Liver (tissue), 9 donors: Measurements from ENCODE around the gene OSTN. TPM values are rescaled to one million over a fixed set of nuclear protein-coding genes. Genes with fewer than 3 reads are reported as not detected.
"Not testable (repeated sequence)": the region's sequence is repeated elsewhere in the genome, so short reads cannot be mapped to it uniquely, and the experiment has no call there.

Experiments
- DNase-seq: peaks from one replicate; pipeline ENCODE4 v3.0.0-alpha.2; 2017; ENCODE audit warnings: low spot score
- H3K27ac ChIP-seq, 2 donors: one replicate each; pipeline ENCODE4 v1.7.0; 2013; ENCODE audit warnings: inconsistent platforms in 2 of 2, low read length in 2 of 2, control low read depth in 1 of 2, low read depth in 1 of 2, mild to moderate bottlenecking in 1 of 2
- H3K27me3 ChIP-seq, 4 donors: one replicate each; pipeline versions ENCODE4 v1.6.1 to v1.7.0; 2013; ENCODE audit warnings: low read length in 3 of 4, inconsistent platforms in 1 of 4, mild to moderate bottlenecking in 1 of 4, moderate library complexity in 1 of 4; ENCODE audit not compliant: control insufficient read depth in 4 of 4, insufficient read depth in 4 of 4
- H3K36me3 ChIP-seq, 4 donors: one replicate each; pipeline versions ENCODE4 v1.6.1 to v1.7.0; 2013; ENCODE audit warnings: low read length in 3 of 4, mild to moderate bottlenecking in 3 of 4, low read depth in 1 of 4, moderate library complexity in 1 of 4; ENCODE audit not compliant: control insufficient read depth in 4 of 4, insufficient read depth in 3 of 4
- H3K4me1 ChIP-seq, 4 donors: one replicate each; pipeline versions ENCODE4 v1.6.1 to v1.7.0; 2013; ENCODE audit warnings: low read length in 3 of 4, mild to moderate bottlenecking in 3 of 4, moderate library complexity in 1 of 4; ENCODE audit not compliant: control insufficient read depth in 4 of 4, insufficient read depth in 4 of 4
- H3K4me3 ChIP-seq, 3 donors: one replicate each; pipeline versions ENCODE4 v1.6.1 to v1.7.0; 2013; ENCODE audit warnings: low read length in 3 of 3, control low read depth in 1 of 3, low read depth in 1 of 3, mild to moderate bottlenecking in 1 of 3
- H3K9ac ChIP-seq, 2 donors: one replicate each; pipeline ENCODE4 v1.7.0; 2013; ENCODE audit warnings: low read length in 2 of 2, mild to moderate bottlenecking in 2 of 2, moderate library complexity in 2 of 2, control low read depth in 1 of 2, low read depth in 1 of 2
- H3K9me3 ChIP-seq, 4 donors: one replicate each; pipeline versions ENCODE4 v1.6.1 to v1.7.0; 2013; ENCODE audit warnings: low read length in 3 of 4; ENCODE audit not compliant: control insufficient read depth in 4 of 4
- EGR1 ChIP-seq, 2 donors: IDR thresholded peaks; 2 replicates each; pipeline ENCODE4 v1.6.1; 2016 to 2018; ENCODE audit warnings: antibody characterized with exemption in 2 of 2, low read depth in 2 of 2
- FOXA1 ChIP-seq: IDR thresholded peaks from 2 replicates; pipeline ENCODE4 v1.6.1; 2016; ENCODE audit warnings: antibody characterized with exemption
- FOXA2 ChIP-seq: IDR thresholded peaks from 2 replicates; pipeline ENCODE4 v1.6.1; 2016; ENCODE audit warnings: antibody characterized with exemption
- GABPA ChIP-seq, 2 donors: IDR thresholded peaks in 1 of 2; conservative IDR thresholded peaks in 1 of 2; 2 replicates each; pipeline ENCODE4 v1.6.1; 2016; ENCODE audit warnings: antibody characterized with exemption in 2 of 2, mild to moderate bottlenecking in 1 of 2, moderate library complexity in 1 of 2
- HNF4A ChIP-seq, 2 donors: conservative IDR thresholded peaks; 2 replicates each; pipeline ENCODE4 v1.6.1; 2016; ENCODE audit warnings: antibody characterized with exemption in 2 of 2, mild to moderate bottlenecking in 2 of 2
- HNF4G ChIP-seq: IDR thresholded peaks from 2 replicates; pipeline ENCODE4 v1.6.1; 2016; ENCODE audit warnings: antibody characterized with exemption
- JUND ChIP-seq, 2 donors: IDR thresholded peaks; 2 replicates each; pipeline ENCODE4 v1.6.1; 2016; ENCODE audit warnings: antibody characterized with exemption in 2 of 2
- NR2F2 ChIP-seq: IDR thresholded peaks from 2 replicates; pipeline ENCODE4 v1.6.1; 2016; ENCODE audit warnings: antibody characterized with exemption
- RAD21 ChIP-seq, 2 donors: IDR thresholded peaks; 2 replicates each; pipeline ENCODE4 v1.6.1; 2016; ENCODE audit warnings: antibody characterized with exemption in 2 of 2, mild to moderate bottlenecking in 2 of 2
- RXRA ChIP-seq, 2 donors: IDR thresholded peaks; 2 replicates each; pipeline ENCODE4 v1.6.1; 2017 to 2018; ENCODE audit warnings: antibody characterized with exemption in 2 of 2, mild to moderate bottlenecking in 1 of 2
- TAF1 ChIP-seq: conservative IDR thresholded peaks from 2 replicates; pipeline ENCODE4 v1.6.1; 2016; ENCODE audit warnings: antibody characterized with exemption, mild to moderate bottlenecking
- YY1 ChIP-seq: IDR thresholded peaks from 2 replicates; pipeline ENCODE4 v1.6.1; 2016; ENCODE audit warnings: antibody characterized with exemption, mild to moderate bottlenecking
- WGBS: extraction: QIAGEN DNeasy Blood & Tissue Kit; methylation state at CpG from one replicate; pipeline ENCODE4 v1.1.7; 2013; 5-methylcytosine and 5-hydroxymethylcytosine counted together
- polyA plus RNA-seq, 2 donors: library from polyadenylated mRNA; stranded (reverse) in 1 of 2; unstranded in 1 of 2; fragments of 200-250 nt in 1 of 2; fragments of >200 nt in 1 of 2; fragmentation: Nextera tagmentation in 1 of 2; extraction: Ambion mirVana in 1 of 2; gene quantifications; one replicate each; pipeline versions ENCODE4 v1.2.1 to v1.2.3, GENCODE V29; 2013 to 2015
- total RNA-seq, 2 donors: library from RNA; depleted of rRNA; stranded (reverse); fragments of >200 nt; gene quantifications; one replicate each; pipeline ENCODE4 v1.2.3, GENCODE V29; 2014
- TF ChIP-seq, protein P1 (sequence below): IDR thresholded peaks from 2 replicates; pipeline ENCODE4 v1.6.1; 2016; ENCODE audit warnings: antibody characterized with exemption
- TF ChIP-seq, protein P2 (sequence below): fragments of 150-350 bp; IDR thresholded peaks from 2 replicates; pipeline ENCODE4 v1.5.1; 2017; ENCODE audit warnings: improper control_type of control experiment, low read depth, low read length; ENCODE audit not compliant: missing input control
- TF ChIP-seq, protein P3 (sequence below): IDR thresholded peaks from 2 replicates; pipeline ENCODE4 v1.6.1; 2016; ENCODE audit warnings: antibody characterized with exemption
- donor health status: healthy.
- donor health status: healthy.
- donor health status: healthy.
- donor health status: healthy.
- donor health status: healthy.

The OSTN gene
- total and polyA plus RNA-seq, 4 donors = not detected

GRCh38 chr3:191240486-191240885 is 41.4 kb downstream of the OSTN start:
- Histone ChIP-seq H3K9ac (no peak overlapping the region), H3K4me3 (no peak overlapping the region), H3K4me1 (no peaks in the 10 kb centered on the region), H3K9me3 (no peaks in the 10 kb centered on the region), H3K27ac (no peak overlapping the region), H3K27me3 (no peaks in the 10 kb centered on the region), H3K36me3 (no peaks in the 10 kb centered on the region)
- 87% methylated on average over 5 of the region's 5 CpGs for WGBS
- no peak for TF ChIP-seq HNF4G
- no peak for TF ChIP-seq EGR1 (IDR thresholded peaks at IDR 0.05; ENCODE audit: low read depth in 2 of 2)
- no peak for TF ChIP-seq TAF1
- no peak for DNase-seq

DNA sequence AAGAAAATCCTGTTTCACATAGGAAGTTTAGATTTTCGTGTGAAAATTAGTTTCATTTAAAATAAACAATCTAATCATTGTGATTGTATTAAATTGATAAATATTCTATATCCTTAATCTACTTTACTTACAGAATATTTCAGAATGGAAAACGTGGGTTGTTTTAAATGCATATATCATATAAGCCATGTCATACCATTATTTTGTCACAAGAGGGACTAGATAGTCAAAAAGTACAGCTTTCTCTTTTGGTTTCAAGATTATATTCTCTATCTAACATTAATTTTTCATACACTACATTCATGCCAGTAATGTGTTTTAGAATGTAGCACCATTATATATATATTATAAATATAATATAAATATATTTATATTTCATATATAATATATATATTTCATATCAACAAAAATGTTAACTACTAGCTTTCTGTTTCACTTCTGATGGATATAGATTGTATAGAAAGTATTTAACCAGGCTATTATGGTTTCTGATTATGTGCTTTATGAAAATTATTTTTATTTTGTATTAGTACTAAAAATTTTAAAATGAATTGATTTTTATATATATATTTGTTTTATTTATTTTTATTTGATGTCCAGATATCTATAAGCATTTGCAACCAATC is 45.3 kb downstream of the OSTN start:
- H3K9ac ChIP-seq = no peak overlapping the region
- H3K4me1 ChIP-seq = no peaks in the 10 kb centered on the region
- WGBS = 14% methylated on average over 2 of the region's 2 CpGs
- H3K27ac ChIP-seq = no peak overlapping the region
- no peak for DNase-seq
- no peaks in the 10 kb centered on the region for H3K9me3 ChIP-seq
- H3K36me3 ChIP-seq = no peaks in the 10 kb centered on the region
- H3K4me3 ChIP-seq = no peak overlapping the region
- TF ChIP-seq, protein P1, sequence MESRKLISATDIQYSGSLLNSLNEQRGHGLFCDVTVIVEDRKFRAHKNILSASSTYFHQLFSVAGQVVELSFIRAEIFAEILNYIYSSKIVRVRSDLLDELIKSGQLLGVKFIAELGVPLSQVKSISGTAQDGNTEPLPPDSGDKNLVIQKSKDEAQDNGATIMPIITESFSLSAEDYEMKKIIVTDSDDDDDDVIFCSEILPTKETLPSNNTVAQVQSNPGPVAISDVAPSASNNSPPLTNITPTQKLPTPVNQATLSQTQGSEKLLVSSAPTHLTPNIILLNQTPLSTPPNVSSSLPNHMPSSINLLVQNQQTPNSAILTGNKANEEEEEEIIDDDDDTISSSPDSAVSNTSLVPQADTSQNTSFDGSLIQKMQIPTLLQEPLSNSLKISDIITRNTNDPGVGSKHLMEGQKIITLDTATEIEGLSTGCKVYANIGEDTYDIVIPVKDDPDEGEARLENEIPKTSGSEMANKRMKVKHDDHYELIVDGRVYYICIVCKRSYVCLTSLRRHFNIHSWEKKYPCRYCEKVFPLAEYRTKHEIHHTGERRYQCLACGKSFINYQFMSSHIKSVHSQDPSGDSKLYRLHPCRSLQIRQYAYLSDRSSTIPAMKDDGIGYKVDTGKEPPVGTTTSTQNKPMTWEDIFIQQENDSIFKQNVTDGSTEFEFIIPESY = no peak
- TF ChIP-seq NR2F2 (no peak), HNF4A (conservative IDR thresholded peaks at IDR 0.05) (no peak), FOXA1 (no peak), RXRA (IDR thresholded peaks at IDR 0.05) (no peak), TAF1 (no peak), RAD21 (IDR thresholded peaks at IDR 0.05) (peak; percentile 70 to 77), FOXA2 (no peak), YY1 (no peak), GABPA (IDR thresholded peaks at IDR 0.05 in 1 of 2, conservative IDR thresholded peaks at IDR 0.05 in 1 of 2) (no peak), EGR1 (IDR thresholded peaks at IDR 0.05; ENCODE audit: low read depth in 2 of 2) (no peak), JUND (IDR thresholded peaks at IDR 0.05) (no peak)
- TF ChIP-seq, protein P2, sequence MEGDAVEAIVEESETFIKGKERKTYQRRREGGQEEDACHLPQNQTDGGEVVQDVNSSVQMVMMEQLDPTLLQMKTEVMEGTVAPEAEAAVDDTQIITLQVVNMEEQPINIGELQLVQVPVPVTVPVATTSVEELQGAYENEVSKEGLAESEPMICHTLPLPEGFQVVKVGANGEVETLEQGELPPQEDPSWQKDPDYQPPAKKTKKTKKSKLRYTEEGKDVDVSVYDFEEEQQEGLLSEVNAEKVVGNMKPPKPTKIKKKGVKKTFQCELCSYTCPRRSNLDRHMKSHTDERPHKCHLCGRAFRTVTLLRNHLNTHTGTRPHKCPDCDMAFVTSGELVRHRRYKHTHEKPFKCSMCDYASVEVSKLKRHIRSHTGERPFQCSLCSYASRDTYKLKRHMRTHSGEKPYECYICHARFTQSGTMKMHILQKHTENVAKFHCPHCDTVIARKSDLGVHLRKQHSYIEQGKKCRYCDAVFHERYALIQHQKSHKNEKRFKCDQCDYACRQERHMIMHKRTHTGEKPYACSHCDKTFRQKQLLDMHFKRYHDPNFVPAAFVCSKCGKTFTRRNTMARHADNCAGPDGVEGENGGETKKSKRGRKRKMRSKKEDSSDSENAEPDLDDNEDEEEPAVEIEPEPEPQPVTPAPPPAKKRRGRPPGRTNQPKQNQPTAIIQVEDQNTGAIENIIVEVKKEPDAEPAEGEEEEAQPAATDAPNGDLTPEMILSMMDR = peak; percentile 56
- TF ChIP-seq, protein P3, sequence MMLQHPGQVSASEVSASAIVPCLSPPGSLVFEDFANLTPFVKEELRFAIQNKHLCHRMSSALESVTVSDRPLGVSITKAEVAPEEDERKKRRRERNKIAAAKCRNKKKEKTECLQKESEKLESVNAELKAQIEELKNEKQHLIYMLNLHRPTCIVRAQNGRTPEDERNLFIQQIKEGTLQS = no peak
- no peaks in the 10 kb centered on the region for H3K27me3 ChIP-seq

GRCh38 chr3:191246034-191246433 is 47.0 kb downstream of the OSTN start:
- H3K36me3 ChIP-seq, DNase-seq, H3K4me1 ChIP-seq, H3K4me3 ChIP-seq, H3K9me3 ChIP-seq, H3K27me3 ChIP-seq, H3K9ac ChIP-seq, H3K27ac ChIP-seq: not testable (repeated sequence)
- 69% methylated on average over 5 of the region's 5 CpGs for WGBS
